OCI-LY7 (cell line): ENCODE results near the gene OR1J4. TPM values are rescaled to one million over a fixed set of nuclear protein-coding genes. Genes with fewer than 3 reads are reported as not detected.

Experiments
- BruUV-seq: library from RNA; stranded (reverse); fragments of 400-500 nt; replicated peaks from 2 replicates; lab custom pipeline; 2021; lab: Mats Ljungman, UMichigan
- CTCF ChIA-PET: fragments of 300-600 bp; sonication (Branson Sonifier 250); formaldehyde crosslinking; loops from one replicate; lab custom pipeline; 2022; ENCODE audit warnings: antibody characterized with exemption; ENCODE audit not compliant: unreplicated experiment; lab: Charles Lee
- POLR2A ChIA-PET: fragments of 300-600 bp; sonication (Branson Sonifier 250); formaldehyde crosslinking; loops from one replicate; lab custom pipeline; 2022; ENCODE audit warnings: antibody characterized with exemption; lab: Charles Lee
- DNase-seq: peaks from one replicate; pipeline ENCODE4 v3.0.0-alpha.2; 2015; ENCODE audit warnings: low spot score
- H2AFZ ChIP-seq: fragments of 200-600 bp; sonication (generic), shearing (Covaris generic); 2 replicates; pipeline ENCODE4 v1.6.1; 2014; ENCODE audit warnings: mild to moderate bottlenecking, antibody characterized with exemption, low read length, moderate library complexity
- H3K27ac ChIP-seq: fragments of 200-600 bp; sonication (generic); 2 replicates; pipeline ENCODE4 v1.5.1; 2014; ENCODE audit warnings: mixed run types, low read depth, mild to moderate bottlenecking, moderate library complexity, low read length, inconsistent platforms; ENCODE audit not compliant: poor library complexity, severe bottlenecking
- H3K36me3 ChIP-seq: fragments of 200-600 bp; sonication (generic); 2 replicates; pipeline ENCODE4 v1.6.1; 2014; ENCODE audit warnings: mild to moderate bottlenecking, antibody characterized with exemption, low read length, moderate library complexity, mixed read lengths; ENCODE audit not compliant: insufficient read depth
- H3K4me1 ChIP-seq: fragments of 200-600 bp; sonication (generic); 2 replicates; pipeline ENCODE4 v1.5.1; 2014; ENCODE audit warnings: mild to moderate bottlenecking, low read length; ENCODE audit not compliant: insufficient read depth, poor library complexity, severe bottlenecking
- H3K4me2 ChIP-seq: fragments of 200-600 bp; sonication (generic); 2 replicates; pipeline ENCODE4 v1.6.1; 2014; ENCODE audit warnings: mild to moderate bottlenecking, low read length
- H3K4me3 ChIP-seq: fragments of 200-600 bp; sonication (generic); 2 replicates; pipeline ENCODE4 v1.5.1; 2014; ENCODE audit warnings: mild to moderate bottlenecking, low read depth, low read length; ENCODE audit not compliant: poor library complexity, severe bottlenecking
- H3K79me2 ChIP-seq: fragments of 200-600 bp; sonication (generic); 2 replicates; pipeline ENCODE4 v1.6.1; 2016; ENCODE audit warnings: low read depth, mild to moderate bottlenecking, low read length, moderate library complexity, mixed read lengths; ENCODE audit not compliant: insufficient read depth
- H3K9me2 ChIP-seq: fragments of 200-600 bp; sonication (generic); 2 replicates; pipeline ENCODE4 v1.6.1; 2016; ENCODE audit warnings: mild to moderate bottlenecking, low read length, mixed read lengths; ENCODE audit not compliant: insufficient read depth
- H3K9me3 ChIP-seq: fragments of 200-600 bp; sonication (generic); 2 replicates; pipeline ENCODE4 v1.6.1; 2014; ENCODE audit warnings: mild to moderate bottlenecking, mixed run types, low read length, mixed read lengths
- H4K20me1 ChIP-seq: fragments of 200-600 bp; sonication (generic); 2 replicates; pipeline ENCODE4 v1.6.1; 2014; ENCODE audit warnings: mild to moderate bottlenecking, antibody characterized with exemption, low read length, moderate library complexity, mixed read lengths; ENCODE audit not compliant: insufficient read depth
- EZH2phosphoT487 ChIP-seq: fragments of 200-600 bp; sonication (generic); IDR thresholded peaks from 2 replicates; pipeline ENCODE4 v1.6.1; 2018; ENCODE audit warnings: low read depth, borderline replicate concordance, mild to moderate bottlenecking, mixed run types, antibody characterized with exemption, low read length, moderate library complexity, mixed read lengths
- intact Hi-C: fragments of 100-400 bp; cut with micrococcal nuclease; formaldehyde crosslinking; loops from one replicate; pipeline ENCODE4 v1.10.0; 2022; ENCODE audit not compliant: unreplicated experiment
- total RNA-seq, 2 experiments: library from RNA; depleted of rRNA in 1 of 2; stranded (reverse); fragments of >200 nt in 1 of 2; shearing (Covaris generic) in 1 of 2; gene quantifications; 2 replicates each; pipeline ENCODE4 v1.2.3, GENCODE V29; 2014 to 2022
- TF ChIP-seq, protein P1 (sequence below): fragments of 200-600 bp; sonication (generic); conservative IDR thresholded peaks from 2 replicates; pipeline ENCODE4 v1.5.1; 2014; ENCODE audit warnings: mild to moderate bottlenecking, antibody characterized with exemption, low read length, moderate library complexity, mixed read lengths

Gene OR1J4
- total RNA-seq, 2 experiments from 2014 or later, result not detected

DNA sequence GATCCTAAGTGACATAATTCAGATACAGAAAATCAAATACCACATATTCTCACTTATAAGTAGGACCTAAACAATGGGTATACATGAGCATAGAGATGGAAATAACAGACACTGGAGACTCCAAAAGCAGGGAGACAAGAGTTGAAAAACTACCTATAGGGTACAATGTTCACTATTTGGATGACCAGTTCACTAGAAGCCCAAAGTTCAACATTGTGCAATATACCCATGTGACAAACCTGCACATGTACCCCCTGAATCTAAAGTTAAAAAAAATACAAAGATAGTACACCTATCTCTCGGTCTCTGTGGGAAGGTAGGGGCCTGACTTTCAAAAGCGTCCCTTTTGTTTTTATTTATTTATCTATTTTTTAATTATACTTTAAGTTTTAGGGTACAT is 19.8 kb downstream of the OR1J4 start:
- H3K4me1 ChIP-seq, result no peaks in the 10 kb centered on the region
- H4K20me1 ChIP-seq, result no peaks in the 10 kb centered on the region
- no peak overlapping the region for H3K27ac ChIP-seq
- ChIA-PET CTCF (no interaction called here), POLR2A (no interaction called here)
- H3K36me3 ChIP-seq, result no peaks in the 10 kb centered on the region
- DNase-seq, result no peak
- no peaks in the 10 kb centered on the region for H3K9me2 ChIP-seq
- H3K79me2 ChIP-seq, result no peaks in the 10 kb centered on the region
- intact Hi-C loops, result no loop called here
- H3K4me2 ChIP-seq, result no peak overlapping the region
- TF ChIP-seq, protein P1, sequence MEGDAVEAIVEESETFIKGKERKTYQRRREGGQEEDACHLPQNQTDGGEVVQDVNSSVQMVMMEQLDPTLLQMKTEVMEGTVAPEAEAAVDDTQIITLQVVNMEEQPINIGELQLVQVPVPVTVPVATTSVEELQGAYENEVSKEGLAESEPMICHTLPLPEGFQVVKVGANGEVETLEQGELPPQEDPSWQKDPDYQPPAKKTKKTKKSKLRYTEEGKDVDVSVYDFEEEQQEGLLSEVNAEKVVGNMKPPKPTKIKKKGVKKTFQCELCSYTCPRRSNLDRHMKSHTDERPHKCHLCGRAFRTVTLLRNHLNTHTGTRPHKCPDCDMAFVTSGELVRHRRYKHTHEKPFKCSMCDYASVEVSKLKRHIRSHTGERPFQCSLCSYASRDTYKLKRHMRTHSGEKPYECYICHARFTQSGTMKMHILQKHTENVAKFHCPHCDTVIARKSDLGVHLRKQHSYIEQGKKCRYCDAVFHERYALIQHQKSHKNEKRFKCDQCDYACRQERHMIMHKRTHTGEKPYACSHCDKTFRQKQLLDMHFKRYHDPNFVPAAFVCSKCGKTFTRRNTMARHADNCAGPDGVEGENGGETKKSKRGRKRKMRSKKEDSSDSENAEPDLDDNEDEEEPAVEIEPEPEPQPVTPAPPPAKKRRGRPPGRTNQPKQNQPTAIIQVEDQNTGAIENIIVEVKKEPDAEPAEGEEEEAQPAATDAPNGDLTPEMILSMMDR, result no peak
- TF ChIP-seq EZH2phosphoT487, result no peak
- H3K9me3 ChIP-seq, result no peaks in the 10 kb centered on the region
- no TSS peak for BruUV-seq
- H3K4me3 ChIP-seq, result no peak overlapping the region
- no peak overlapping the region for H2AFZ ChIP-seq

DNA sequence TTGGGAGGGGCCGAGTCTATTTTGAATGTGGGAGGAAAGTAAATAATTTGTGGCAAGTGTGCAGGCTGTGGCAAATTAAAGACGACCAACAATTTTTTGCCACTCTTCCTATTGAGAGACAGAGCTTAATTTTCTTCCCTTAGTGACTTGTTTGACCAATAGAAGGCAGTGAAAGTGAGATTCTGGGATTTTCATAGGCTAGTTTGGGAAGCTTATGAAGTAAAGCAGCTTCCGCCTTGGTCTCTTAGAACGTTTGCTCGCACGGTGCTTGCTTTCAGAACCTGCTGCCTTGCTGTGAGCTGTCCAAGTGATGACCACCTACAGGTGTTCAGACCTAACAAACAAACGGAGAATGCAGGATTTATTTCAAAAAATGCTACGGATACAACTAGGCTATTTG is 27.3 kb downstream of the OR1J4 start:
- BruUV-seq, result no TSS peak
- Histone ChIP-seq H3K4me1 (no peaks in the 10 kb centered on the region), H3K9me3 (no peaks in the 10 kb centered on the region), H3K4me2 (no peak overlapping the region), H3K36me3 (no peaks in the 10 kb centered on the region), H3K4me3 (no peak overlapping the region), H4K20me1 (no peaks in the 10 kb centered on the region), H2AFZ (no peak overlapping the region), H3K9me2 (no peaks in the 10 kb centered on the region), H3K27ac (no peak overlapping the region), H3K79me2 (no peaks in the 10 kb centered on the region)
- POLR2A ChIA-PET, result no interaction called here
- CTCF ChIA-PET, result no interaction called here
- intact Hi-C loops, result no loop called here
- no peak for DNase-seq
- TF ChIP-seq, protein P1, result no peak
- TF ChIP-seq EZH2phosphoT487, result no peak

DNA sequence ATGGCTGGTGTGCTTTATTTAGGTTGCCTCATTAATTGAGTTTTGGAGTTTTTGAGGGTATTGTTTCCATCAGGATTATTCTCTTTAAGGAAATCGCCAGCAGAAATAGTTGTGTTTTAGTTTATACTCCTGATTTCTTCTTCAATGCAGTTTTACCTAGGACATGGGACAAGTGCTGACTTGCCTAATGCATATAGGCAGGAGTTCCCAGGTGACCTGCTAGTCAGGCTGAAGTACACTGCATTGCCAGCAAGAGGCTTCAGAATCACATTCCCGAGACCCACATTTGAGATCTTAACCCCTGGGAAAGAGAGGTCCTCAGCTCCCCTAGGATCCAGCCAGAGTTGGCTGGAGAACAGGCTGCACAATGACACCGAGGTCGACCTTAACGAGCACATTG is 32.4 kb downstream of the OR1J4 start:
- no peak for DNase-seq
- H3K27ac ChIP-seq, result no peak overlapping the region
- H3K79me2 ChIP-seq, result no peaks in the 10 kb centered on the region
- H3K9me3 ChIP-seq, result no peaks in the 10 kb centered on the region
- no peaks in the 10 kb centered on the region for H4K20me1 ChIP-seq
- ChIA-PET POLR2A (interaction anchor here (0.6 kb wide), 1 partner anchor 431 kb away, joined by 3 read pairs; no protein-coding TSS in a partner anchor), CTCF (no interaction called here)
- no peak overlapping the region for H3K4me2 ChIP-seq
- no peaks in the 10 kb centered on the region for H3K4me1 ChIP-seq
- H3K4me3 ChIP-seq, result no peak overlapping the region
- intact Hi-C loops, result no loop called here
- no peaks in the 10 kb centered on the region for H3K9me2 ChIP-seq
- H3K36me3 ChIP-seq, result no peaks in the 10 kb centered on the region
- no peak for TF ChIP-seq EZH2phosphoT487
- TF ChIP-seq, protein P1, result no peak
- H2AFZ ChIP-seq, result no peak overlapping the region
- BruUV-seq, result no TSS peak
